SU-DHL-6 (cell line): ENCODE measurements around the gene NCAM2.

Experiments
- H2AFZ ChIP-seq: fragments of 200-600 bp; sonication (generic); 2 replicates; pipeline ENCODE4 v1.6.1; 2014; ENCODE audit warnings: low read depth, mild to moderate bottlenecking, moderate library complexity, mixed read lengths, antibody characterized with exemption, low read length; ENCODE audit not compliant: severe bottlenecking
- H3F3A ChIP-seq: fragments of 200-600 bp; shearing (Covaris generic); 2 replicates; pipeline ENCODE4 v1.6.0; 2016; ENCODE audit warnings: antibody characterized with exemption, mild to moderate bottlenecking; ENCODE audit not compliant: insufficient read depth
- H3K27ac ChIP-seq: fragments of 200-600 bp; sonication (generic); 2 replicates; pipeline ENCODE4 v1.5.1; 2016; ENCODE audit warnings: low read depth, mild to moderate bottlenecking, low read length, moderate library complexity, mixed read lengths
- H3K27me3 ChIP-seq: fragments of 200-600 bp; sonication (generic), shearing (Covaris generic); 2 replicates; pipeline ENCODE4 v1.6.0; 2014; ENCODE audit warnings: mild to moderate bottlenecking, low read length
- H3K36me3 ChIP-seq: fragments of 200-600 bp; sonication (generic); 2 replicates; pipeline ENCODE4 v1.6.1; 2014; ENCODE audit warnings: mild to moderate bottlenecking, low read length, mixed read lengths
- H3K4me2 ChIP-seq: fragments of 300-600, 200-600 bp; shearing (Covaris generic), sonication (generic); 2 replicates; pipeline ENCODE4 v1.6.0; 2014; ENCODE audit warnings: low read length, low read depth, mild to moderate bottlenecking; ENCODE audit not compliant: poor library complexity, severe bottlenecking
- H3K4me3 ChIP-seq: fragments of 200-600 bp; sonication (generic); 2 replicates; pipeline ENCODE4 v1.5.1; 2014; ENCODE audit warnings: antibody characterized with exemption, low read length, mild to moderate bottlenecking, mixed read lengths; ENCODE audit not compliant: insufficient read depth, poor library complexity, severe bottlenecking
- H3K79me2 ChIP-seq: fragments of 200-600 bp; sonication (generic); 2 replicates; pipeline ENCODE4 v1.6.1; 2014; ENCODE audit warnings: mild to moderate bottlenecking, low read length, moderate library complexity; ENCODE audit not compliant: insufficient read depth
- H3K9ac ChIP-seq: fragments of 200-600 bp; sonication (generic); 2 replicates; pipeline ENCODE4 v1.7.0; 2014; ENCODE audit warnings: mild to moderate bottlenecking, low read length
- H3K9me2 ChIP-seq: fragments of 200-600 bp; sonication (generic); replicated peaks from 2 replicates; pipeline ENCODE4 v1.6.1; 2014; ENCODE audit warnings: low read length; ENCODE audit not compliant: insufficient read depth
- H3K9me3 ChIP-seq: fragments of 200-600 bp; sonication (generic); 2 replicates; pipeline ENCODE4 v1.6.1; 2014; ENCODE audit warnings: low read length, mixed read lengths; ENCODE audit not compliant: insufficient read depth
- H4K20me1 ChIP-seq: fragments of 200-600 bp; sonication (generic); 2 replicates; pipeline ENCODE4 v1.6.1; 2014; ENCODE audit warnings: low read depth, mild to moderate bottlenecking, antibody characterized with exemption, low read length, moderate library complexity, mixed read lengths
- EZH2phosphoT487 ChIP-seq: fragments of 200-600 bp; sonication (generic), shearing (Covaris generic); conservative IDR thresholded peaks from 2 replicates; pipeline ENCODE4 v1.6.1; 2018; ENCODE audit warnings: mild to moderate bottlenecking, antibody characterized with exemption, low read length, moderate library complexity, mixed read lengths
- TF ChIP-seq, protein P1 (sequence below): fragments of 200-600 bp; sonication (generic); IDR thresholded peaks from one replicate; pipeline ENCODE4 v1.5.1; 2017; ENCODE audit warnings: antibody characterized with exemption, mild to moderate bottlenecking, low read length, moderate library complexity; ENCODE audit not compliant: insufficient read depth, poor library complexity, severe bottlenecking

The NCAM2 gene

DNA sequence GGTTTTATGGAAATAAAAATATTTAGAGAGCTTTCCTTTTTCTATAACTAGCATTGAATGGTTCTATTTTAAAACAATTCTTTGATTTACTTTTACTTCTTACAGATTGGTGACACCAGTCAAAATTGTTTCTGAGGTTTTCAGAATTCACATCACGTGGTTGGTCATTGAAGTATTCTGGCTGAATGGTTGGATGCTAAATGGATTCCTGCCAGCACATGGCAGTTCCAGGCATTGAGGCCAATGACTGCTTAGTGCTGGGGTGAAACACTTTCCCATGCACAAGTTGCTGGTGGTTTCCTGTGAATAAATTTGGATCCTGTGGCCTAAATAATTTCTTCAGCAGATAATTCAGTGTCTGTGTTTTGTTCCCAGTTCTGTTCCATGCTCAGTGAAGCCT, 20.6 kb downstream of the NCAM2 start:
- no peak overlapping the region for H3K4me2 ChIP-seq

DNA sequence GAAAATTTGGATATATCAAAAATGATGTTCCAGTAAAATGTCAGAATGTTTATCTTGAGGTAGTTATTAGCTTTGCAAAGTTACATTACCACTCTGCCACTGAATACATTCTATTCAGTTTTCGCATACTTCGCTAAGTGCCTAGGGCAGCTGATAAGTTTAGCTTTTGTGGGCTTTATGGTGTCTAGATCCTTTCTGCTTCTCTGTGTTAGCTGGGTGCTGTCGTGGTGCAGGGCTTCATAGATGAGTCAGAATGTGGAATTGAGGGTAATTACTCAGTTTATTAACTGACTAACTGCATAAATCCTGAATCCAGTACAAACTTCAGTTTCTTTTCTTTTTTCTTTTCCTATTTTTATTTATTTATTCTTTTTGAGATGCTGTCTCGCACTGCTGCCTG, 21.5 kb downstream of the NCAM2 start:
- no peaks in the 10 kb centered on the region for H3K9me3 ChIP-seq
- H3K9me2 ChIP-seq = no peaks in the 10 kb centered on the region
- no peaks in the 10 kb centered on the region for H4K20me1 ChIP-seq
- no peak overlapping the region for H3K4me3 ChIP-seq
- no peak overlapping the region for H3K27ac ChIP-seq
- no peaks in the 10 kb centered on the region for H3F3A ChIP-seq
- no peaks in the 10 kb centered on the region for H3K36me3 ChIP-seq
- H3K9ac ChIP-seq = no peak overlapping the region
- H3K27me3 ChIP-seq = no peaks in the 10 kb centered on the region
- no peak overlapping the region for H3K4me2 ChIP-seq
- H3K79me2 ChIP-seq = no peaks in the 10 kb centered on the region
- TF ChIP-seq, protein P1, sequence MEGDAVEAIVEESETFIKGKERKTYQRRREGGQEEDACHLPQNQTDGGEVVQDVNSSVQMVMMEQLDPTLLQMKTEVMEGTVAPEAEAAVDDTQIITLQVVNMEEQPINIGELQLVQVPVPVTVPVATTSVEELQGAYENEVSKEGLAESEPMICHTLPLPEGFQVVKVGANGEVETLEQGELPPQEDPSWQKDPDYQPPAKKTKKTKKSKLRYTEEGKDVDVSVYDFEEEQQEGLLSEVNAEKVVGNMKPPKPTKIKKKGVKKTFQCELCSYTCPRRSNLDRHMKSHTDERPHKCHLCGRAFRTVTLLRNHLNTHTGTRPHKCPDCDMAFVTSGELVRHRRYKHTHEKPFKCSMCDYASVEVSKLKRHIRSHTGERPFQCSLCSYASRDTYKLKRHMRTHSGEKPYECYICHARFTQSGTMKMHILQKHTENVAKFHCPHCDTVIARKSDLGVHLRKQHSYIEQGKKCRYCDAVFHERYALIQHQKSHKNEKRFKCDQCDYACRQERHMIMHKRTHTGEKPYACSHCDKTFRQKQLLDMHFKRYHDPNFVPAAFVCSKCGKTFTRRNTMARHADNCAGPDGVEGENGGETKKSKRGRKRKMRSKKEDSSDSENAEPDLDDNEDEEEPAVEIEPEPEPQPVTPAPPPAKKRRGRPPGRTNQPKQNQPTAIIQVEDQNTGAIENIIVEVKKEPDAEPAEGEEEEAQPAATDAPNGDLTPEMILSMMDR = no peak
- no peak for TF ChIP-seq EZH2phosphoT487
- no peak overlapping the region for H2AFZ ChIP-seq

More for the DNA sequence above, 20.6 kb downstream of the NCAM2 start:
- H3K27ac ChIP-seq = no peak overlapping the region
- no peaks in the 10 kb centered on the region for H3K27me3 ChIP-seq
- no peak overlapping the region for H3K4me3 ChIP-seq
- no peaks in the 10 kb centered on the region for H3K9me2 ChIP-seq
- H3K9me3 ChIP-seq = no peaks in the 10 kb centered on the region
- TF ChIP-seq, protein P1 = no peak
- no peak for TF ChIP-seq EZH2phosphoT487
- no peaks in the 10 kb centered on the region for H3K36me3 ChIP-seq
- no peak overlapping the region for H2AFZ ChIP-seq
- H3K9ac ChIP-seq = no peak overlapping the region
- H3K79me2 ChIP-seq = no peaks in the 10 kb centered on the region
- no peaks in the 10 kb centered on the region for H4K20me1 ChIP-seq
- no peaks in the 10 kb centered on the region for H3F3A ChIP-seq

GRCh38 chr21:21025742-21026141, 27.5 kb downstream of the NCAM2 start:
- Histone ChIP-seq H3K9me2 (no peaks in the 10 kb centered on the region), H4K20me1 (no peaks in the 10 kb centered on the region), H2AFZ (peak overlapping the region; percentile 14), H3K79me2 (no peaks in the 10 kb centered on the region), H3K9ac (no peak overlapping the region), H3K4me3 (no peak overlapping the region), H3K36me3 (no peaks in the 10 kb centered on the region), H3K9me3 (no peaks in the 10 kb centered on the region), H3F3A (no peaks in the 10 kb centered on the region), H3K27me3 (no peaks in the 10 kb centered on the region), H3K27ac (no peak overlapping the region), H3K4me2 (no peak overlapping the region)
- TF ChIP-seq, protein P1 = no peak
- no peak for TF ChIP-seq EZH2phosphoT487

- H3K36me3 ChIP-seq = no peaks in the 10 kb centered on the region
- H3K4me2 ChIP-seq = no peak overlapping the region
- no peak overlapping the region for H3K27ac ChIP-seq
- H3F3A ChIP-seq = no peaks in the 10 kb centered on the region
- H3K9ac ChIP-seq = no peak overlapping the region
- H2AFZ ChIP-seq = peak overlapping the region; percentile 16
- no peaks in the 10 kb centered on the region for H3K79me2 ChIP-seq
- no peaks in the 10 kb centered on the region for H4K20me1 ChIP-seq
- no peaks in the 10 kb centered on the region for H3K27me3 ChIP-seq
- no peak for TF ChIP-seq EZH2phosphoT487
- TF ChIP-seq, protein P1 = no peak
- no peaks in the 10 kb centered on the region for H3K9me2 ChIP-seq
- no peak overlapping the region for H3K4me3 ChIP-seq
- H3K9me3 ChIP-seq = no peaks in the 10 kb centered on the region
These were observed 30.1 kb downstream of the NCAM2 start for GRCh38 chr21:21028275-21028820.
